Esophagus muscularis mucosa (tissue), 4 donors: Measurements from ENCODE around the gene GLRB. TPM values are rescaled to one million over a fixed set of nuclear protein-coding genes. Genes with fewer than 3 reads are reported as not detected.

Experiments
- DNase-seq: peaks from one replicate; pipeline ENCODE4 v3.0.0-alpha.2; 2017; ENCODE audit errors: extremely low spot score
- H3K27ac ChIP-seq, 4 donors: fragments of 200-600 bp; sonication (generic); replicated peaks in 1 of 4; 1 replicate in 3 of 4; 2 replicates in 1 of 4; pipeline ENCODE4 v1.5.1; 2016 to 2019; ENCODE audit warnings: mild to moderate bottlenecking in 1 of 4
- H3K27me3 ChIP-seq, 4 donors: fragments of 200-600 bp; sonication (generic); one replicate each; pipeline versions ENCODE4 v1.5.1 to v1.6.0; 2016 to 2019
- H3K36me3 ChIP-seq, 4 donors: fragments of 200-600 bp; sonication (generic); one replicate each; pipeline ENCODE4 v1.5.1; 2016 to 2019
- H3K4me1 ChIP-seq, 4 donors: fragments of 200-600 bp; sonication (generic); one replicate each; pipeline ENCODE4 v1.5.1; 2016 to 2019
- H3K4me3 ChIP-seq, 4 donors: fragments of 200-600 bp; sonication (generic); 1 replicate in 2 of 4; 2 replicates in 2 of 4; pipeline ENCODE4 v1.5.1; 2016 to 2019; ENCODE audit warnings: mild to moderate bottlenecking in 4 of 4, moderate library complexity in 1 of 4
- H3K9me3 ChIP-seq, 4 donors: fragments of 200-600 bp; sonication (generic); 1 replicate in 3 of 4; 2 replicates in 1 of 4; pipeline ENCODE4 v1.5.1; 2016 to 2019
- EP300 ChIP-seq: sonication (generic); formaldehyde crosslinking; IDR thresholded peaks from one replicate; pipeline ENCODE4 v1.6.1; 2017; ENCODE audit warnings: antibody characterized with exemption
- POLR2A ChIP-seq: fragments of 450-650 bp; IDR thresholded peaks from one replicate; pipeline ENCODE4 v1.6.1; 2017; ENCODE audit warnings: antibody characterized with exemption, moderate library complexity, mild to moderate bottlenecking, low read depth
- POLR2AphosphoS5 ChIP-seq, 2 donors: sonication (generic); formaldehyde crosslinking; IDR thresholded peaks; one replicate each; pipeline ENCODE4 v1.6.1; 2017; ENCODE audit warnings: antibody characterized with exemption in 2 of 2
- WGBS: methylation state at CpG from one replicate; pipeline ENCODE4 v1.1.5; 2018; 5-methylcytosine and 5-hydroxymethylcytosine counted together
- intact Hi-C: fragments of 100-400 bp; cut with DNase I; formaldehyde crosslinking; loops from one replicate; pipeline ENCODE4 v1.15.1; 2023
- total RNA-seq, 4 donors: library from RNA; depleted of rRNA; stranded (reverse); fragments of >200 nt; gene quantifications; one replicate each; pipeline versions ENCODE4 v1.1.0 to v1.2.1, GENCODE V29; 2016
- TF ChIP-seq, protein P1 (sequence below), 3 experiments: fragments of 200-600 bp in 2 of 3; fragments of 450-650 bp in 1 of 3; sonication (generic) in 2 of 3; IDR thresholded peaks; one replicate each; pipeline ENCODE4 v1.5.1; 2017 to 2019; ENCODE audit warnings: antibody characterized with exemption in 3 of 3, mild to moderate bottlenecking in 2 of 3, moderate library complexity in 1 of 3

GLRB gene
- total RNA-seq, 4 donors from 2014 or later: 1.5 to 2.1 (median 1.8) TPM

DNA sequence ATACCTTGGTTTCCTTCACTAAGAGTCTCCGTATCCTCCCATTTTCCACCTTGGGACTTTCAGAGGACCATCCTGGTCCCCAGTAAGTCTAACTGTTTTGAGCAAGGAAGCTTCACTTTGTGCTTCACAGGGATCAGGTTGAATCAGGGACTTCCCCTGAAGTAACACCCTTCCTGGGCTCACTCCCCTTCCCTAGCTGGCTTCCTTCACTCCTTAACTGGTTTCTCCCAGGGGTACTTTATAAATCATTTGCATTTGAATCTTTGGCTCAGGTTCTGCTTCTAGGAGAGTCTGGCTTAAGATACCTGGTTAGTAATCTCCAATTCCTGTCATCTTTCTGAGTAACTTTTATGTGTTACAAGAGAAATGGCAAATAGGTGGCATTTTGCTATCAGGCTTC lies 120.1 kb downstream of the GLRB start:
- WGBS: 94% methylated on average over 1 of the region's 1 CpG

GRCh38 chr4:157204634-157205244 lies 128.8 kb downstream of the GLRB start:
- Histone ChIP-seq H3K4me3 (no peak overlapping the region), H3K9me3 (no peaks in the 10 kb centered on the region), H3K36me3 (no peaks in the 10 kb centered on the region), H3K4me1 (no peaks in the 10 kb centered on the region), H3K27ac (no peak overlapping the region), H3K27me3 (no peaks in the 10 kb centered on the region)
- DNase-seq: no peak
- TF ChIP-seq, protein P1, sequence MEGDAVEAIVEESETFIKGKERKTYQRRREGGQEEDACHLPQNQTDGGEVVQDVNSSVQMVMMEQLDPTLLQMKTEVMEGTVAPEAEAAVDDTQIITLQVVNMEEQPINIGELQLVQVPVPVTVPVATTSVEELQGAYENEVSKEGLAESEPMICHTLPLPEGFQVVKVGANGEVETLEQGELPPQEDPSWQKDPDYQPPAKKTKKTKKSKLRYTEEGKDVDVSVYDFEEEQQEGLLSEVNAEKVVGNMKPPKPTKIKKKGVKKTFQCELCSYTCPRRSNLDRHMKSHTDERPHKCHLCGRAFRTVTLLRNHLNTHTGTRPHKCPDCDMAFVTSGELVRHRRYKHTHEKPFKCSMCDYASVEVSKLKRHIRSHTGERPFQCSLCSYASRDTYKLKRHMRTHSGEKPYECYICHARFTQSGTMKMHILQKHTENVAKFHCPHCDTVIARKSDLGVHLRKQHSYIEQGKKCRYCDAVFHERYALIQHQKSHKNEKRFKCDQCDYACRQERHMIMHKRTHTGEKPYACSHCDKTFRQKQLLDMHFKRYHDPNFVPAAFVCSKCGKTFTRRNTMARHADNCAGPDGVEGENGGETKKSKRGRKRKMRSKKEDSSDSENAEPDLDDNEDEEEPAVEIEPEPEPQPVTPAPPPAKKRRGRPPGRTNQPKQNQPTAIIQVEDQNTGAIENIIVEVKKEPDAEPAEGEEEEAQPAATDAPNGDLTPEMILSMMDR (IDR thresholded peaks at IDR 0.05): peak in 2 of 3 experiments; percentile 12 to 46
- TF ChIP-seq POLR2AphosphoS5 (IDR thresholded peaks at IDR 0.05): no peak
- intact Hi-C loops: no loop called here
- WGBS: 78% methylated on average over 17 of the region's 17 CpGs

More for the DNA sequence above, 120.1 kb downstream of the GLRB start:
- no peak for DNase-seq
- no peaks in the 10 kb centered on the region for H3K9me3 ChIP-seq
- no peak overlapping the region for H3K4me3 ChIP-seq
- intact Hi-C loops: no loop called here
- H3K27ac ChIP-seq: no peak overlapping the region
- H3K4me1 ChIP-seq: no peaks in the 10 kb centered on the region
- TF ChIP-seq POLR2AphosphoS5 (IDR thresholded peaks at IDR 0.05): no peak
- no peak for TF ChIP-seq EP300
- TF ChIP-seq, protein P1 (IDR thresholded peaks at IDR 0.05): no peak
- TF ChIP-seq POLR2A: no peak
- no peaks in the 10 kb centered on the region for H3K36me3 ChIP-seq
- H3K27me3 ChIP-seq: no peaks in the 10 kb centered on the region

DNA sequence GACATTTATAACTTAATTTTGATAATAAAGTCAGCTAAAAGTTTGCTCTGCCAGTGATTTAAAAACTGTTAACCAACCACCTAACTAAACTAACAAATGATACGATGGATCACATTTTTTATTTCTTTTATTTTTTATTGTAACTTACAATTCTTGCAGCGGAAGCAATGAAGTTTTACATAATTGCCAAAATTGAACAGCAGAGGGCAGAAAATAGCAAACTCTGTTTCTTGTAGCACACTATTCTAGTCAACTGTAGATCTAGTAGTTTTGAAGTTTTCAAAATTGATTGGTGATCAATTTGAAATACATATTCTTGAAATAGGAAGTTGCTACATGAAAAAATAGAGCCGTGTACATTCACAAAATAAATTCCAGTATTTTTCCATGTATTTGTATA lies 141.8 kb downstream of the GLRB start:
- no peak for DNase-seq
- no peak overlapping the region for H3K27ac ChIP-seq
- H3K4me3 ChIP-seq: no peak overlapping the region
- 34% methylated on average over 3 of the region's 3 CpGs for WGBS
- intact Hi-C loops: loop anchor here (5.0 to 10.0 kb wide), 2 partner anchors 760 to 957 kb away; partner anchors contain the start of gene GASK1B
- H3K4me1 ChIP-seq: peaks cover 0 to 23% (median 21%) of the 10 kb centered on the region in 4 donors
- H3K9me3 ChIP-seq: no peaks in the 10 kb centered on the region
- no peak for TF ChIP-seq POLR2AphosphoS5 (IDR thresholded peaks at IDR 0.05)
- TF ChIP-seq, protein P1 (IDR thresholded peaks at IDR 0.05): peak in 2 of 3 experiments; percentile 18 to 34
- peaks cover 0 to 48% (median 28%) of the 10 kb centered on the region in 4 donors for H3K27me3 ChIP-seq
- H3K36me3 ChIP-seq: no peaks in the 10 kb centered on the region

DNA sequence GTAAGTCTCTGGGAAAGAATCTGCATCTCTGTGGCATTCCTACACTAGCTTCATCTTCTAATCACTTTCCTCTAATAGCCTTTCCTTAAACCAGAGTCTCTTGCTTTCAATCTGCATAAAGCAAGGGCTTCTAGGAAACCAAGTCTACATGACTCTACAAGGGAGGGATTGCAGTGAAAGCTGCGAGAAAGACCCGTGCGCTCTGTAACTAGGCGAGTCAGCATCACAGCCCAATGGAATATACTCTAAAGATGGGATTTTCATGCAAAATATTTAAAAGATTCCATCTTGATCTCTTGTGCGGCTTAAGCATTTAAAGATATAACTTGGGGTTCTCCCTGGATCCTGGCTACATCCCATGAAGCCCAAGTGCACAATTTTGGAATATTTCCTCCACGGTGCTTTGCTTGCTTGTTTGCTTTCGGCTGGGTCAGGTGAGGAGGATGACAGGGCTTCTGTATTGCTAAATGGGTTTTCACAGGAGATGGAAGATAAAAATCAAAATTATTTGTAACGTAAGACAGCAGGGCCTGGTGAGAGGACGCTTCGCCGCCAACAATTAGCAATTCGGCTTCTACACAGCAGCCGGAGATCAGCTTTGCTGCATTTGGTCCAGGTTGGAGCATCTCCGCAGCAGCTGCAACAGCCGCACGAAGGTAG lies 143.9 kb downstream of the GLRB start:
- H3K27me3 ChIP-seq: peaks cover 0 to 63% (median 36%) of the 10 kb centered on the region in 4 donors
- H3K36me3 ChIP-seq: no peaks in the 10 kb centered on the region
- H3K4me1 ChIP-seq: peaks cover 0 to 26% (median 24%) of the 10 kb centered on the region in 4 donors
- no peaks in the 10 kb centered on the region for H3K9me3 ChIP-seq
- H3K27ac ChIP-seq: no peak overlapping the region
- no peak for TF ChIP-seq POLR2AphosphoS5 (IDR thresholded peaks at IDR 0.05)
- TF ChIP-seq POLR2A: no peak
- TF ChIP-seq, protein P1 (IDR thresholded peaks at IDR 0.05): no peak
- no peak for TF ChIP-seq EP300
- DNase-seq: no peak
- H3K4me3 ChIP-seq: peak overlapping the region in 3 of 4 donors; percentile 23 to 50 (median 39)
- WGBS: 25% methylated on average over 12 of the region's 16 CpGs
- intact Hi-C loops: loop anchor here (5.0 to 10.0 kb wide), 2 partner anchors 757 to 955 kb away; partner anchors contain the start of gene GASK1B
